NCI-H1436 (cell line): Measurements from ENCODE around the gene EFCAB9.
"Not testable (repeated sequence)": the region's sequence is repeated elsewhere in the genome, so short reads cannot be mapped to it uniquely, and the experiment has no call there.

Experiments
- DNase-seq: peaks from one replicate; lab custom pipeline; 2025; lab: John Stamatoyannopoulos, UW

EFCAB9 gene

GRCh38 chr5:172193872-172194271 lies at the start of gene EFCAB9:
EFCAB9 (plus strand) TSS chr5:172194172; CDS start chr5:172194173, 1 bp downstream.
- no peak for DNase-seq

- DNase-seq = no peak
Measured at GRCh38 chr5:172144291-172144815, 49.6 kb upstream of the EFCAB9 start.

GRCh38 chr5:172144931-172145869 lies 48.8 kb upstream of the EFCAB9 start:
- DNase-seq = no peak

- no peak for DNase-seq
Measured at GRCh38 chr5:172145870-172146747, 47.9 kb upstream of the EFCAB9 start.

- DNase-seq = no peak
Measured at GRCh38 chr5:172146748-172147092, 47.3 kb upstream of the EFCAB9 start.

GRCh38 chr5:172147857-172148256 lies 46.1 kb upstream of the EFCAB9 start:
- no peak for DNase-seq

- no peak for DNase-seq
Measured at GRCh38 chr5:172148381-172148780, 45.6 kb upstream of the EFCAB9 start.

GRCh38 chr5:172149073-172149472 lies 44.9 kb upstream of the EFCAB9 start:
- DNase-seq = no peak

- DNase-seq = not testable (repeated sequence)
Measured at GRCh38 chr5:172149481-172149880, 44.5 kb upstream of the EFCAB9 start.

GRCh38 chr5:172150514-172151425 lies 43.2 kb upstream of the EFCAB9 start:
- DNase-seq = no peak

GRCh38 chr5:172151661-172152210 lies 42.2 kb upstream of the EFCAB9 start:
- DNase-seq = no peak

- no peak for DNase-seq
Measured at GRCh38 chr5:172153695-172154094, 40.3 kb upstream of the EFCAB9 start.

- not testable (repeated sequence) for DNase-seq
Measured at GRCh38 chr5:172155101-172155500, 38.9 kb upstream of the EFCAB9 start.

- DNase-seq = no peak
Measured at GRCh38 chr5:172156541-172156994, 37.4 kb upstream of the EFCAB9 start.

- no peak for DNase-seq
Measured at GRCh38 chr5:172159016-172159415, 35.0 kb upstream of the EFCAB9 start.

GRCh38 chr5:172160506-172160905 lies 33.5 kb upstream of the EFCAB9 start:
- DNase-seq = no peak

GRCh38 chr5:172162323-172162986 lies 31.5 kb upstream of the EFCAB9 start:
- DNase-seq = no peak

- DNase-seq = no peak
Measured at GRCh38 chr5:172162987-172163343, 31.0 kb upstream of the EFCAB9 start.

- no peak for DNase-seq
Measured at GRCh38 chr5:172163346-172163745, 30.6 kb upstream of the EFCAB9 start.

- DNase-seq = no peak
Measured at GRCh38 chr5:172164769-172165212, 29.2 kb upstream of the EFCAB9 start.

- DNase-seq = no peak
Measured at GRCh38 chr5:172165465-172165864, 28.5 kb upstream of the EFCAB9 start.
